Heart left ventricle (tissue), 13 donors: ENCODE measurements around the gene KDM4B.

Experiments used
- POLR2A ChIP-seq, 2 donors: fragments of 450-650 bp; IDR thresholded peaks; one replicate each; pipeline ENCODE4 v1.6.1; 2017; ENCODE audit warnings: antibody characterized with exemption in 2 of 2, mild to moderate bottlenecking in 2 of 2, moderate library complexity in 2 of 2
- TF ChIP-seq, protein P1 (sequence below), 12 donors: fragments of 200-600 bp; sonication (generic) in 4 of 12; IDR thresholded peaks; one replicate each; pipeline versions ENCODE4 v1.5.0 to v1.8.0; 2018 to 2022; ENCODE audit warnings: antibody characterized with exemption in 12 of 12, mild to moderate bottlenecking in 5 of 12
- donor health status: ischemic (EF 13 %, LVEDD 7.1; RV severe dilation, severe dysfunction).
- donor health status: DM: no; HTN: yes; CAD: no.
- donor health status: DM: no; HTN: no; CAD: no.
- donor health status: ischemic (EF 25% LVEDD 6.9; RV normal size, moderate dysfunction).
- donor health status: ischemic (EF 25% LVEDD 5.7; RV mildly dilated, moderate dysfunction).
- donor health status: ischemic (EF 35%, LVEDD 5.7; RV mildly dilated, moderate dysfunction).
- donor health status: nonischemic (EF 11% LVEDD 7.7; RV severe dilation, severe dysfunction).
- donor health status: DM: yes; HTN: yes; CAD: no.
- donor health status: PGD.
- donor health status: ischemic (EF 29% LVEDD 5.4; RV normal size, mild dysfunction).
- donor health status: nonischemic (EF 23%, LVEDD 6.1; RV moderate dilation, normal function).

DNA sequence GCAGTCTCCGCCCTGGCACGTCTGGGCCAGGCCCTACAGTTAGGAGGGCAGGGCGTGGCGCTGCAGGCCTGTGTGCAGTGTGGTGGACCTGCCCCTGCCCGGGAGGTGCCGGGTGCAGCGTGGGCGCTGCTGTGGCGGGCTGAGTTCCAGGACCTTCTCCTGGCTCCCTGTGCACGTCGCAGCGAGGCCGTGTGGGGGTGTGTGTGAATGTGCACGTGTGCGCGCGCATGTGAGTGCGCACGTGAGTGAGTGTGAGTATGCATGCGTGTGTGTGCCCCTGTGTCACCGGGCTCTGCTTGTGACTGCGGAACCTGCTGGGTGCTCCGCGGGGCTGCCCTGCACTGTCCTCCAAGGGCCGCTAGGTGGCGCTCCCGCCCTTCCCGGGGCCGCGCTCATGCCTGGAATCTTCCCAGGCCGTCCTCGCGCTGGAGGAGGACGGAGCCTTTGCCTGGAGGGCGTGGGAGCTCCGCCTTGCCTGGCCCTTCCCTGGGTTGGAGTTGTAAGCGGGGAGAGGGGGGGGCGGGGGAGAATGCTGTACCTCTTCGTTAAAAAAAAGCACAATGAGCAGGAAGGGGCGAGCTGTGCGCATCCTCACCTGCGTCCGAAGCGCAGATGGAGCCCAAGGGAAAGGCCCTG lies 79.3 kb downstream of the KDM4B start:
- TF ChIP-seq POLR2A (IDR thresholded peaks at IDR 0.05): no peak
- TF ChIP-seq, protein P1, sequence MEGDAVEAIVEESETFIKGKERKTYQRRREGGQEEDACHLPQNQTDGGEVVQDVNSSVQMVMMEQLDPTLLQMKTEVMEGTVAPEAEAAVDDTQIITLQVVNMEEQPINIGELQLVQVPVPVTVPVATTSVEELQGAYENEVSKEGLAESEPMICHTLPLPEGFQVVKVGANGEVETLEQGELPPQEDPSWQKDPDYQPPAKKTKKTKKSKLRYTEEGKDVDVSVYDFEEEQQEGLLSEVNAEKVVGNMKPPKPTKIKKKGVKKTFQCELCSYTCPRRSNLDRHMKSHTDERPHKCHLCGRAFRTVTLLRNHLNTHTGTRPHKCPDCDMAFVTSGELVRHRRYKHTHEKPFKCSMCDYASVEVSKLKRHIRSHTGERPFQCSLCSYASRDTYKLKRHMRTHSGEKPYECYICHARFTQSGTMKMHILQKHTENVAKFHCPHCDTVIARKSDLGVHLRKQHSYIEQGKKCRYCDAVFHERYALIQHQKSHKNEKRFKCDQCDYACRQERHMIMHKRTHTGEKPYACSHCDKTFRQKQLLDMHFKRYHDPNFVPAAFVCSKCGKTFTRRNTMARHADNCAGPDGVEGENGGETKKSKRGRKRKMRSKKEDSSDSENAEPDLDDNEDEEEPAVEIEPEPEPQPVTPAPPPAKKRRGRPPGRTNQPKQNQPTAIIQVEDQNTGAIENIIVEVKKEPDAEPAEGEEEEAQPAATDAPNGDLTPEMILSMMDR (IDR thresholded peaks at IDR 0.05): peak; percentile 92 to 98 (median 96)
